ENCODE data around the gene CXCL1.

The CXCL1 gene

GRCh38 chr4:73869130-73870055 is at the start of gene CXCL1:
Gene CXCL1 (plus strand): TSS chr4:73869393. CDS start chr4:73869471, 78 bp downstream.
- no peak for DNase-seq (ENCODE audit: low read depth in 2 of 2, low spot score in 1 of 2)

GRCh38 chr4:73821325-73821724 is 47.9 kb upstream of the CXCL1 start:
- DNase-seq (ENCODE audit: low read depth in 2 of 2, low spot score in 1 of 2): no peak

- DNase-seq (ENCODE audit: low read depth in 2 of 2, low spot score in 1 of 2): no peak
These were observed 46.8 kb upstream of the CXCL1 start for GRCh38 chr4:73822389-73822788.

GRCh38 chr4:73822812-73823504 is 46.2 kb upstream of the CXCL1 start:
- no peak for DNase-seq (ENCODE audit: low read depth in 2 of 2, low spot score in 1 of 2)

- no peak for DNase-seq (ENCODE audit: low read depth in 2 of 2, low spot score in 1 of 2)
These were observed 45.4 kb upstream of the CXCL1 start for GRCh38 chr4:73823760-73824159.

GRCh38 chr4:73828956-73829355 is 40.2 kb upstream of the CXCL1 start:
- DNase-seq (ENCODE audit: low read depth in 2 of 2, low spot score in 1 of 2): no peak

DNA sequence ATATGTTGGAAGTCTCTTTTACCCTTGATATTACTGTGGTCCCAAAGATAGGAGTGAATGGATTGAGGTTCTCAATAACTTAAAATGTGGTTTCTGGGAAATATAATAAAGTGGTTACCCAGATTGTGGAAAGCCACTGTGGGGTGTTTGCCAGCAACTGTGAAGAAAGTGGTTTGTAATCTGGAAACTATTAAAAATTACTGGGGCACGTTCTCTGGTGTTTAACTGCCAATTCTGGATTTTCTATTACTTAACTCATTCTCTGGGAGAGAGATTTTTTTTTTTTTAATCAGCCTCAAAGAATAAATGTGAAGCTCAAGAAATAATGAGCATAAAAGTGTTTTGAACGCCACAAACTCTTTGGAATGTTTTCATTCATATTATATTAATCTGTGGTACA is 37.6 kb upstream of the CXCL1 start:
- no peak for DNase-seq (ENCODE audit: low read depth in 2 of 2, low spot score in 1 of 2)

GRCh38 chr4:73832651-73833237 is 36.4 kb upstream of the CXCL1 start:
- no peak for DNase-seq (ENCODE audit: low read depth in 2 of 2, low spot score in 1 of 2)

GRCh38 chr4:73836373-73837279 is 32.6 kb upstream of the CXCL1 start, which contains the start of gene CXCL6:
Gene CXCL6 (plus strand): TSS chr4:73836678. CDS start chr4:73836751, 73 bp downstream.
- DNase-seq (ENCODE audit: low read depth in 2 of 2, low spot score in 1 of 2): no peak

- DNase-seq (ENCODE audit: low read depth in 2 of 2, low spot score in 1 of 2): no peak
These were observed 30.1 kb upstream of the CXCL1 start for GRCh38 chr4:73839071-73839470.

DNA sequence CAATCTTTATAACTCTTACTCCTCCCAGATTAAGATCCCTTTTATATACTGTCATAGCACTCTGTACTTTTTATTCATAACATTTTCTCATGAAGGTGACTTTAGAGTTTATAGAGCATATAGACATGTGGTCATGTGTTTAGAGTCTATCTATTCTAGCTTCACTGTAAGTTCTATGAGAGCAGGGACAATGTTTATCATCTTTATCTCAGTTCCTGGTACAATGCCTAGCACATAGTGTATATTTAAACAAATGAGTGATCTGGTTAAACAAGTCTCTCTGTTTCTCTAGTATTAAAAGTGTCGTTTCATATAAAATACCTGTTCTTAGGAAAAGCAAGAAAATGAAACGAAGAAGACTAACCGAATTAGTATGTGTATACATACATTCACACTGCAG is 29.5 kb upstream of the CXCL1 start:
- DNase-seq (ENCODE audit: low read depth in 2 of 2, low spot score in 1 of 2): no peak

DNA sequence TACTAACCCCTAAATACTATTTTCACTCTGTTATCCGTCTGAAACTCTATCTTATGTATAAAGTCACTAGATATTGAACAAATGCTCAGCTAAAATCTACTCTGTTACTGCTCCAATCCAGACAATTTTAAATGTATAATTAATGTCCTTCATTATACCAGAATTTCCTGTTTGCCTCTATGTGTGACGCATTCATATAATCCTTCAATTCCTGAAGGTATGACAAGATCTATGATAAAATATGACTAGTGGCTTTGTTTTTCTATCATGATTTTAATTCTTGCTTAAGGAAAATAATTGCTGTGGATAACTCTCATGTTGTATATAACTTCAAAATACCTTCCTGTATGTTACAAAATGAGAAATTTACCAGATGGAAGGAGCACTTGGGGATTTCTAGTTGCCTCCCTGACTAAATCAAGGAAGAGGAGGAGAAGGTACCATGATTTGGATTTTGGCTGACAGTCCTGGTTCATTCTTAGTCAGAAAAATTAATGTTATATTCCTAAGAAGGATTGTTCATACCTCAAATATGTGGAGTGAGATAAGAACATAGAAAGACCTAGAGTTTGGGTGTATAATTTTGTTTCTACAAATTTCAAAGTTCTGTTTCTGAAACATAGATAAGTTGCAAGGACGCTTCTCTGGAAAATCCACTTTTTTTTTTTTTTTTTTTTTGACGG is 27.8 kb upstream of the CXCL1 start:
- DNase-seq (ENCODE audit: low read depth in 2 of 2, low spot score in 1 of 2): no peak

DNA sequence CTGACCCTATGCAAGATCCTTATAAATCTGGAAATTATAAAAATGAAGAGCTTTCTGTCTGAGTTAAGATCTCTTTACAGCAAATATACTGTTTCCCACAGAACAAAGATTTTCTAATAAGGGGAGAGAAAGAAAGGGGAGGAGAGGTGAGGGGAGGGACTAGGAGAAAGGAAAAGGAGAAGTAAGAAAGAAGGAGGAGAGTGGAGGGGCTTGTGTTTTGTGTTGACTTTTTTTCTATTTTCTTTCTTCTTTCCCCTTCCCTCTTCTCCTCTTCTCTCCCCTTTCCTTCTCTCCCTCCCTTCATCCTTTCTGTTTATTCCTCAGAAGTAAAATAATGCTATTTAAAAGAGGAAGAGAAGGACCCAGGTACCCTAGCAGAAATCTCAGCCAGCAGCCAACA is 26.5 kb upstream of the CXCL1 start:
- DNase-seq (ENCODE audit: low read depth in 2 of 2, low spot score in 1 of 2): no peak

DNA sequence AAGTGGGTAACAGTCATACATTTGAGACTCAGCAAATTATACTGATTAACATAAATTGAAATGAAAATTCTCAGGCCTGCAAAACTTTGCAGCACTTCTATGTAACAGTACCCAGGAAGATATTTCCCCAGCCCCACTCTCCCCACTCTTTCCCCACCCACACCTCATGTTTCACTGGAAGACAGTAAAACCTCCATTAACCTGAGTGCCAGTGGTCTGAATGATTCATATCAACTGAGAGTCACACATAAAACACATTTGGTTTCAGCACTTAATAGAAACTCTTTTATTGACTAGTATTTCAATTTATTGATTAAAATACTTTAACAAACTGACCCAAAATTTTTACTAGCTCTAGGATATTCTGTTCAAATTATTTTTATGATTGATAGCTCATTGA is 25.8 kb upstream of the CXCL1 start:
- no peak for DNase-seq (ENCODE audit: low read depth in 2 of 2, low spot score in 1 of 2)

GRCh38 chr4:73844345-73844744 is 24.8 kb upstream of the CXCL1 start:
- DNase-seq (ENCODE audit: low read depth in 2 of 2, low spot score in 1 of 2): no peak

GRCh38 chr4:73844806-73845205 is 24.4 kb upstream of the CXCL1 start:
- DNase-seq (ENCODE audit: low read depth in 2 of 2, low spot score in 1 of 2): no peak

- no peak for DNase-seq (ENCODE audit: low read depth in 2 of 2, low spot score in 1 of 2)
These were observed 21.5 kb upstream of the CXCL1 start for GRCh38 chr4:73847526-73848182.

- DNase-seq (ENCODE audit: low read depth in 2 of 2, low spot score in 1 of 2): no peak
These were observed 20.9 kb upstream of the CXCL1 start for GRCh38 chr4:73848183-73848777.

DNA sequence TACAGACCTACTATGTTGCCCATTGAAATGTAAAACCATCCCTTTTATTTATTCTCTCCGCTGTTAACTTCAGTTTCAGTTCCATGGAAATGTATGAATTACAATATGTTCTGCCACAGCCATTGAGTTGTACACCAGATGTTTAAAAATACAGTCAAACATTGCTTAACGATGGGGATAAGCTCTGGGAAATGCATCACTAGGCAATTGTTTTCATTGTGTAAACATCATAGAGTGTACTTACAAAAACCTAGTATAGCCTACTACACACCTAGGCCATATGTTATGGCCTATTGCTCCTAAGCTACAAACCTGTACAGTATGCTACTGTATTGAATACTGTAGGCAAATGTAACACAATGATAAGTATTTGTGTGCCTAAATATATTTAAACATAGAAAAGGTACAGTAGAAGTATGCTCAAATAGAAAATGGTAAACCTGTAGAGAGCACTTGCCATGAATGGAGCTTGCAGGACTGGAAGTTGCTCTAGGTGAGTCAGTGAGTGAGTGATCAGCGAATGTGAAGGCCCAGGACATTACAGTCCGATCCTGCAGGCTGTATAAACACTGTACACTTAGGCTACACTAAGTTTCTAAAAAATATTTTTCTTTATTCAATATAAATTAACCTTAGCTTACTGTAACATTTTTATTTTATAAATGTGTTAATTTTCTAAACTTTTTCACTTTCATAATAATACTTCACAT is 18.8 kb upstream of the CXCL1 start:
- DNase-seq (ENCODE audit: low read depth in 2 of 2, low spot score in 1 of 2): no peak
